Fibroblast of peridontal ligament (primary cell): ENCODE data around the gene GABRG3.

Experiments used
- DNase-seq: peaks from one replicate; pipeline ENCODE4 v3.0.0-alpha.2; 2010; ENCODE audit errors: extremely low read depth

Gene GABRG3

DNA sequence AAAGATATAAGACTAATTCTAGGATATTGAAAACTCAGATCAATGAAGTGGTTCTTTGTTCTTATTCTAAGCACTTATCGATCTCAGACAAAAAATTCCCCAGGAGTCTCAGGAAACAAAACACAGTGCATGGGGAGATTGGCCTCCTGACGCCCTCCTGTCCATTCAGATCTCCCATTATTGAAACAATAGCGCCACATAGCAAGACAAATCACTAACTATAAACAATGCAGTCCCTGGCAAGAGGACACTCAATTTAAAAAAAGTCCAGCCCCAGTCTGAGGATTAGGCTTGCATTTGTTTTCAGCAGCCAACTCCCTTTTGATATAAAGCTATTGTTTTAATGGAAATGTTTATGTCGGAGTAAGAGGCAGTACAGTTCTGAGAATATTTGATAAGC is 528.2 kb downstream of the GABRG3 start:
- DNase-seq: no peak

- DNase-seq: no peak
Observed at GRCh38 chr15:27499719-27500118, 528.7 kb downstream of the GABRG3 start.

DNA sequence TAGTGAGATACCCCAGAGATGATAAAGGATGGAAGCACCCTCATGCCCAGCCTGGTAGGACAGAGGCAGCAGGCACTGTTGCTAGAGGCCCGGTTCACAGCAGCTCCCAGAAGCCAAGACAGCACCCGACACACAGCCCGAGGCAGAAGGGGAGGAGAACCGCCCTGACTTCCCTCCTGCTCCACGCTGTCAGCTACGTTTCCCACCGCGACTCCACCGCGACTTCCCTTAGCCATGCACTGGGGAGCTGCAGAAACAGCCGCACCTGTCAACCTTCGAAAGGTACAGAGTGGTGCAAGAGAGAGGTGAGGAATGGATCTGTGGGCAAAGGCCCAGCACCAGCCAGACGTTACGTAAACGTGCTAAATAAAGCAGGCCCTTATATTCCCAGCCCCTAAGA is 529.2 kb downstream of the GABRG3 start:
- no peak for DNase-seq

GRCh38 chr15:27506752-27507151 is 535.8 kb downstream of the GABRG3 start:
- DNase-seq: no peak

DNA sequence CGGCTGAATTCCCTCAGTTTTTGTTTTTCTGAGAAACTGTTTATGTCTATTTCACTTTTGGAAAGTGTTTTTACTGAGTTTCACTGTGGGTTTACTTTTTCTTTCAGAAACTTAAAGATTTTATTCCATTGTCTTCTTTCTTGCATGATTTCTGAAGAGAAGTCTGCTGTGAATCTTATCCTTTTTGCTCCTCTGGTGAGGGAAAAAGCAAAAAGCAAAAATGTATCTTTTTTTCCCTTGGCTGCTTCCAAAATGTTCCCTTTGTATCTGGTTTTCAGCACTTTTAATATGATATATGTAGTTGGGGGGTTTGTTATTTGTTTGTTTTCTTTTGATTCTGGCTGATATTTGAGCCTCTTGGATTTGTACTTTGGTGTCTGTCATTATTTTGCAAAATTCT is 538.0 kb downstream of the GABRG3 start:
- DNase-seq: no peak

DNA sequence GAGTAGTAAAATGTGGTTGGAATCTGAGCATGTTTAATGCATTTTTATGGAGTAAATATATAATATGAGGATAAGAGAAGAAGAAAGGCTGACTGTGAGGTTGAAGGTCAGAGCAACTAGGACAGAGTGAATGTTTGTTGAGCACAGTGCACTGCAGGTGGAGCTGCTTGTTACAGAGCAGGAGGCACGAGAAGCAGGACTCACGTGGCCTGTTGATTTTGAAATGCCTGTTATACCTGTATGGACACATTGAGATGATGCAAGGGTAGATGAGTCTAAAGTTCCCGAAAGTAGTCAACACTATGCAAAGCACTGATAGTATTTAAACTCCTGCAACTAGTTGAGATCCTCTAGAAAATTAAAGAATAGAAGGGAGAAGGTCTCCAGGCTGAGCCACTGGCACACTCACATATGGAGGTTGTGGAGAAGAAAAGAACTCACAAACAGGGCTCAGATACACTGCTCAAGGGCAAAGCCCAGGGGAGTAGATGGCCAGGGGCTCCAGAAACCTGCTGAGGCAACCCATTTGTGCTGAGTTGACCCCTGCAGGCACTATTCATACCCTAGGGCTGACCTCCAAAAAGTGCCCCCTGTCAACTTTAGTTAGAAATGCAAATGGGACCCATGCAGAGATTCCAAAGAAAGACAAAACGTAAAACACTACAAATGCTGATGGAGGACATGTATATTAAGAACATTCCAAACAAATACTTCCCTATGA is 541.5 kb downstream of the GABRG3 start:
- no peak for DNase-seq

GRCh38 chr15:27514526-27514925 is 543.5 kb downstream of the GABRG3 start:
- no peak for DNase-seq

DNA sequence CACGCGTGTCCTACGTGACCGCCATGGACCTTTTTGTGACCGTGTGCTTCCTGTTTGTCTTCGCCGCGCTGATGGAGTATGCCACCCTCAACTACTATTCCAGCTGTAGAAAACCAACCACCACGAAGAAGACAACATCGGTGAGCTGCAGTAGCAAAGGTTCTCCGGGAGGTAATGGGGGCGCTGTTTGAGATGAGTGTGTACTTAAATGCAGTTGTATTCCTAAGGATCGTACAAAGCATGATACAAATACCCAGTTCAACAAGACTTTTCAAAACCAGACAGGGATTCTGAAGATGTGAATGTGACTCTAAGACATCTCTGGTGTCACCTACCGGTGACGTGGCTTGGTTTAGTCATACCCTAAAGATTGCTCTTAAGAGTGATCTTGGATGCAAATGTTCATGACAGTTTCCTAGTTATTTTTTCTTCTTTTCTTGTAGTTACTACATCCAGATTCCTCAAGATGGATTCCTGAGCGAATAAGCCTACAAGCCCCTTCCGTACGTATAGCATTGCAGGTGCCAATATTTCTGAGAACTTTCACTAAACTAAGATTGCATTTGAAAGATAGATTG is 556.6 kb downstream of the GABRG3 start:
- no peak for DNase-seq

DNA sequence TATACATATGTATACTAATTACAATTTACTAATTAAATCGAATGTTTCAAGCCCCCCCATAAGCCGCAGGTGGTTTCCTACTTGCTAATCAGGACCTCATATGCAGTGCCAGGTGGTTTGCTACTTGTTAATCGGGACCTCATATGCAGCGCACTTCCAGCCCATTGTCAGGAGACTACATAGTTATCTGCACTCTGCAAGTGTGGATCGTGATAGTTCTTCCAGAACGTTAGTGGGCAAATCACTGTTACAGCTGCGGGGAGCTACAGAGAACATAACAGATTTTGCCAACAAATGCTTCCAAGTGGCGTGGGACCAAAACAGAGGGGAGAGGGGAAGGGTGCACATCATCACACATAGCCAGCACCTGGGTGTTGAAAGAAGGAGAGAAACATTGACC is 558.4 kb downstream of the GABRG3 start:
- DNase-seq: no peak

- no peak for DNase-seq
Observed at GRCh38 chr15:27530994-27531393, 560.0 kb downstream of the GABRG3 start.

GRCh38 chr15:27532358-27532757 is 561.4 kb downstream of the GABRG3 start:
- no peak for DNase-seq

DNA sequence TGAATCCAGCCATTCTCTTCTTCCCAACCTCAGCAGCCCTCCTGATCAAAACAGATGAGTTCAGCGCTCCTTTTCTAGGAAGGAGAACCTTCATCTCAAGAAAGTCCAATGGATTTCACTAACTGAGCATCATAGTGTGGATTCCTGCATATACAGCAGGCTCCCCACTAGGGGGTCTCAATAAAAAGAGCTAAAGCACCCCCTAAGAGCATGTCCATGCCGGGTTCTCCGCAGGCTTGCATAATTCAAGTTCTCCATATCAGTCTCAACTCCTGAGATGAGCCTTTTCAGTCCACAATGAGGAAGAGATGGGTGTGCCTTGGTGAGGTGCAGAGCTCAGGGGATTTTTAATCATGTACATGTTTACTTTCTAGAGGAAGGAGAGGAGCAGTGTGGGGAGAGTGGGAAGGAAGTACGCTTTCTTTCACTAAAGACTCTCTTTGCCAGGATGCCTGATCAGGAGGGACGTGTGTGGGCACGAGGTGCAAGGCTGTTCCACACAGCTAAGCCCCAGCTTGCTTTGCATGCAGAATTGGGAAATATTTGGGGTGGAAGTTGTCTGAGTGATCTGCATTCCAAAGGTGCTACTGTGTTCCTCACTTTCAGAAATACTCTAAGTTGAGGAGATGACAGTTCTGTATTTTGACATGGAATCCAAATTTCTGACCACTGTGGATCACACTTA is 564.6 kb downstream of the GABRG3 start:
- no peak for DNase-seq

GRCh38 chr15:27538325-27538724 is 567.3 kb downstream of the GABRG3 start:
- DNase-seq: no peak

DNA sequence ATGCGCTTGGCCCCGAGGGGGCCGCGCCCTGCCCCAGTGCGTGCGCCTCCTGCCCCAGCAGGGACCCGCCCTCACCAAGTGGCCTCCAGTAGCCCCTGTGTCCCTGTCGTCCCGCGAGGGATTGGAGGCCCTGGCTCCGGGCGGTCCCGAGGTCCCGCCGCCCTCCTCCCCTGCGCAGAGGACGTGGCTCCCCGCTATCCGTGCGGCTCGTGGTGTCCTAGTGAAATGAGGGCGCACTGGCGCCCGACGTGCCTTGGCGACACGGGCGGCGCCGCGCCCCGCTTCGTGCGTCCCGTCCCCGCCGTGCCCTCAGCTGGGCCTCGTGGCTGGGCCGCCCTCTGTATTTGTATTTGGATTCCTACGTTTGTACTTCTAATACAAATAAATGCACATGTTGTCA is 570.6 kb downstream of the GABRG3 start:
- no peak for DNase-seq

- DNase-seq: no peak
Observed at GRCh38 chr15:27545494-27546255, 574.7 kb downstream of the GABRG3 start.

GRCh38 chr15:27549746-27550145 is 578.8 kb downstream of the GABRG3 start:
- DNase-seq: no peak

DNA sequence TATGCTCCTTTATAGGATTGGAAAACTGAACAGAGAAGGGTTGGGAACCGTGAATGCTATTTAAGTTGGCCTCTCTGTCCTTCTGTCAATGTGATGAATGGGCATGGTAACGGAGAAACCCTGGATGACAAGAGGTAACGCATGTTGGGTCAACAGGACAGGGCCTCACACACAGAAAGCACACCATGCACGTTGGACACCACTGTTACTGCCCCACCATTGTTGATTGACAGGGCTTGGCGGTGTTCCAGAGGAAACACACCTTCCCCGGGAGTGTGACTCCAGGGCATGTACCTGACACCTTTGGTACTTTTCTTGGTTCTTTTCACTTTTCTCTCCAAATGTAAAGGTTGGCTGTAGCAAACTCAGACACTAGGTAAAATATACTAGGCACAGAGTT is 579.7 kb downstream of the GABRG3 start:
- no peak for DNase-seq

GRCh38 chr15:27561816-27562215 is 590.8 kb downstream of the GABRG3 start:
- DNase-seq: no peak

- DNase-seq: peak; percentile 5
Observed at GRCh38 chr15:27563765-27564370, 592.9 kb downstream of the GABRG3 start.

- no peak for DNase-seq
Observed at GRCh38 chr15:27564656-27565055, 593.7 kb downstream of the GABRG3 start.

DNA sequence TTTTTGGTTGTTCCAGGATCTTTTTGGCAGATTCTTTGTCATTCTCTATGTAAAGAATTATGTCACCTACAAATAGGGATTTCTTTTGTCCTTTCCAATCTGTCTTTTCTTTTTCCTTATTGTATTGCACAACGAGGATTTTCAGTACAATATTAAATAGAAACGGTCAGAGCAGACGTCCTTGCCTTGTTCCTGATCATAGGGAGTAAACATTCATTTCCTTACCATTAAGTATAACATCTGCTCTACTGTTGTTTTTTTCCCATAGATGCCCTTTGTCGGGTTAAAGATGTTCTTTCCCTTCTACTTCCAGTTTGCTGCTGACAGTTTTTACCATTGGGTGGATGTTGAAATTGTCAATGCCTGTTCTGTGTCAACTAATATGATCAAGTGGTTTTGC is 599.8 kb downstream of the GABRG3 start:
- DNase-seq: no peak
